ENCODE data around the gene OR2Z1.
"Not testable (repeated sequence)": the region's sequence is repeated elsewhere in the genome, so short reads cannot be mapped to it uniquely, and the experiment has no call there.

OR2Z1 gene

DNA sequence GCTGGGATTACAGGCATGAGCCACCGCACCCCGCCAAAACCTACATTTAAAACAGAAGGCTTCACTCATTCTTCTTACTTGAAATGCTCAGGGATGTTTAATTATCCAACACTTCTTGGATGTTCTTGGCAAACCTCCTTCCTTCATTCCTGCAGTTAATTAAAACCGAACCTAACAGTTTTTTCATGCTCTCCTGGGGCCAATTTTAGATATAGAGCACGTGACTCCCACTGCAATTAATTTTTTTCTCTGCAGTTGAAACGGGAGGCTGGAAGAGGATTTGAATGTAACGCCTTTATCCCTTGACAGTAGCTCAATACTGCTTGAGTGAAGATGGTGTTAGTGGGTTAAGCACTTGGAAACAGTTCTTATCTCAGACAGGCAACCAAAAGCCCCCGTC is 18.2 kb upstream of the OR2Z1 start:
- DNase-seq, result no peak

DNA sequence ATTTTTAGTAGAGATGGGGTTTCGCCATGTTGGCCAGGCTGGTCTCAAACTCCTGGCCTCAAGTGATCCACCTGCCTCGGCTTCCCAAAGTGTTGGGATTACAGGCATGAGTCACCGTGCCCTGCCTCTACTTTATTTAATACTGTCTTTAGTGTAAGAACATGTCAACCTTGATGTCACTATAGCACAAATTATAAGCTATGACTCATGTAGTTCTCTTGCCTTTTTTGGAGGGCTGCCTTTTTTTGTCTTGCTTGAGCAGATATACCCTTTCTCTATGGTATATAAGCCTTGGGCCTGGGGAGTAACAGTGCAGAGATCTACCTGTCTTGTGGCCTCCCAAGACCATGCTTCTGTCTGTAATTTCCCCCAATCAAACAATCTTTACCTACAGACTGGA is 16.1 kb upstream of the OR2Z1 start:
- DNase-seq, result not testable (repeated sequence)

DNA sequence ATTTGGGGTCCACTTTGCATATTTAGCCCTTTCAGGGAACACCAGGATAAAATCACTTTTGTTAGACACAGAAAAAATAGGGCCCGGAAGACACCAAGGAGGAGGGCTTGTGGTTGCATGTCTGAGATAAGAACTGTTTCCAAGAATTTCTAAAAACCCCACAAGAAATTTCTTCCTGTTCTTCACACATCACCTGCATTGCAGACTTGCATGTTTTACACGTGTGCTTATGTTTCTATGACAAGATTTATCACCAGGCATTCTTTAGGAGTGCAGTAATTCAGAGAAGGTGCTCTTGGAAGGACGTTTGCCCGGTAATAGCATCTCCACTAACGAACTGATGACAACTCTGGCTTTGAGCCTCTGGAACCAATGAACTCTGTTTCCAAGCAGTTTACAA is 15.7 kb upstream of the OR2Z1 start:
- DNase-seq, result no peak

DNA sequence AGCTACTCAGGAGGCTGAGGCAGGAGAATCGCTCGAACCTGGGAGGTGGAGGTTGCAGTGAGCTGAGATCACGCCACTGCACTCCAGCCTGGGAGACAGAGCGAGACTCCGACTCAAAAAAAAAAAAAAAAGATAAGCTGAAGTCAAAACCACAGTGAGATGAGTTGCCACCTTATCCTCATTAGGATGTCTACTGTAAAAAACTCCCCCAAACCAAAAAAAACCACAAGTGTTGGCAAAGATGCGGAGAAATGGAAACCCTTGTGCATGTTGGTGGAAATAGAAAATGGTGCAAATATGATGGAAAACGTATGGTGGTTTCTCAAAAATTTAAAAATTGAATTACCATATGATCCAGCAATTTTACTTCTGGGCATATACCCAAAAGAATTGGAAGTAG is 11.1 kb upstream of the OR2Z1 start:
- DNase-seq, result not testable (repeated sequence)

DNA sequence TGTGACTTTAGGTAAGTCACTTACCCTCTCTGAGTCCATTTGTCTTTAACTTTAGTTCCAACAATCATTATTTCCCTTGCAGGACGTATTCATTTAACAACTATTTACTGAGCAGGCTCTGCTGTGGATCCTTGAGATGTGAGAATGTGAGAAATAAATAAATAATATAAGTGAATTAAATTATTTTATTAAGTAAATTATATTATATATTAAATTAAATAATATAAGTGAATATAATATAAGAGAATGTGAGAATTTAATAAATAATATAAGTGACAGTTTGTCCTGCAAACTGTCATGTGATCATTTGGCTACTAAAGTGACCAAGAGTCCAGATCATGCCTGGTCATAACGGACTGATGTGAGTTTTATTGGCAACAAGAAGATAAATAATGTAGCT is 598 bp downstream of the OR2Z1 start:
- DNase-seq, result no peak

DNA sequence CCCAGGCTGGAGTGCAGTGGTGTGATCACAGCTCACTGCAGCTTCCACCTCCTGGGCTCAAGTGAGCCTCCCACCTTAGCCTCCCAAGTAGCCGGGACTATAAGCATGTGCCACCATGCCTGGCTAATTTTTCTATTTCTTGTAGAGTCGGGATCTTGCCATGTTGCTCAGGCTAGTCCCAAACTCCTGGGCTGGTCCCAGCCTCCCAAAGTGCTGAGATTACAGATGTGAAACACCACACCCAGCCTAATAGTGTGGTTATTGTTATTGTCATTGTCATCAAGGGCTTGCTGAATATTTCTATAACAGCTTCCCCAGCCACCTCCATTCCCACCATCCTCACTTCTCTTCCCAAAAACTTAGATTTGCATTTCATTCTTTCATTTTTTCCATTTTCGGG is 2.8 kb downstream of the OR2Z1 start:
- DNase-seq, result no peak

DNA sequence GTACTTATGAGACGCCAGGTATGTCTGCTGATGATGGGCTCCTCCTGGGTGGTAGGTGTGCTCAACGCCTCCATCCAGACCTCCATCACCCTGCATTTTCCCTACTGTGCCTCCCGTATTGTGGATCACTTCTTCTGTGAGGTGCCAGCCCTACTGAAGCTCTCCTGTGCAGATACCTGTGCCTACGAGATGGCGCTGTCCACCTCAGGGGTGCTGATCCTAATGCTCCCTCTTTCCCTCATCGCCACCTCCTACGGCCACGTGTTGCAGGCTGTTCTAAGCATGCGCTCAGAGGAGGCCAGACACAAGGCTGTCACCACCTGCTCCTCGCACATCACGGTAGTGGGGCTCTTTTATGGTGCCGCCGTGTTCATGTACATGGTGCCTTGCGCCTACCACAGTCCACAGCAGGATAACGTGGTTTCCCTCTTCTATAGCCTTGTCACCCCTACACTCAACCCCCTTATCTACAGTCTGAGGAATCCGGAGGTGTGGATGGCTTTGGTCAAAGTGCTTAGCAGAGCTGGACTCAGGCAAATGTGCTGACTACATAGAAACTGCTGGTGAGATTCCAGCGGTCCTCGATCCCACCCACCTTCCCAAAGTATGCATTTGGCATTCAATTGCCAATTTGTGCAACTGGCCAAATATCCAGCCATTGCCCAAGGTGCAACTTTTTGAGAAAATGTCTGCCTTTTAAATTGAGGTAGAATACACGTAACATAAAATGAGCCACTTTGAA is 10.2 kb downstream of the OR2Z1 start:
- DNase-seq, result no peak

DNA sequence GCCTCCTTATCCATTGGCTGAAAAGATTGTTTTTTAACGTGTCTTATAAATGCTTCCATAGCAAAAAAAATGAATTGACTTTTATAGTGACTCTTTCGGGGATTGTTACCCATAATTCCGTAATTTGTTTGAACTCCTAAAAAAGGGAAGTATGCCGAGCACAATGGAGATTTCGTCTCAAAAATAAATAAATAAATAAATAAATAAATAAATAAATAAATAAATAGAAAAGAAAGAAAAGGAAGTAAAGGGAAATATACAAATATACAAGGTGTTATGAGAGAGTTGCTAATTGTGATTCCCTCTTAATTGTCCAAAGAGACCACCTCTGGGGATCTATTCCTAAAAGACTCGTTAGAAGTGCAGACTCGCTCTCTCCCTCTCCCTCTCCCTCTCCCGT is 16.9 kb downstream of the OR2Z1 start:
- no peak for DNase-seq

DNA sequence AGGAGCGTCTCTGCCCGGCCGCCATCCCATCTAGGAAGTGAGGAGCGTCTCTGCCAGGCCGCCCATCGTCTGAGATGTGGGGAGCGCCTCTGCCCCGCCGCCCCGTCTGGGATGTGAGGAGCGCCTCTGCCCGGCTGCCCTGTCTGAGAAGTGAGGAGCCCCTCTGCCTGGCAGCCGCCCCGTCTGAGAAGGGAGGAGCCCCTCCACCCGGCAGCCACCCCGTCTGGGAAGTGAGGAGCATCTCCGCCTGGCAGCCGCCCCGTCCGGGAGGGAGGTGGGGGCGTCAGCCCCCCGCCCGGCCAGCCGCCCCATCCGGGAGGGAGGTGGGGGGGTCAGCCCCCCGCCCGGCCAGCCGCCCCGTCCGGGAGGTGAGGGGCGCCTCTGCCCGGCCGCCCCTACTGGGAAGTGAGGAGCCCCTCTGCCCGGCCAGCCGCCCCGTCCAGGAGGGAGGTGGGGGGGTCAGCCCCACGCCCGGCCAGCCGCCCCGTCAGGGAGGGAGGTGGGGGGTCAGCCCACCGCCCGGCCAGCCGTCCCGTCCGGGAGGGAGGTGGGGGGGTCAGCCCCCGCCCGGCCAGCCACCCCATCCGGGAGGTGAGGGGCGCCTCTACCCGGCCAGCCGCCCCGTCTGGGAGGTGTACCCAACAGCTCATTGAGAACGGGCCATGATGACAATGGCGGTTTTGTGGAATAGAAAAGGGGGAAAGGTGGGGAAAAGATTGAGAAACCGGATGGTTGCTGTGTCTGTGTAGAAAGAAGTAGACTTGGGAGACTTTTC is 18.0 kb downstream of the OR2Z1 start:
- not testable (repeated sequence) for DNase-seq

DNA sequence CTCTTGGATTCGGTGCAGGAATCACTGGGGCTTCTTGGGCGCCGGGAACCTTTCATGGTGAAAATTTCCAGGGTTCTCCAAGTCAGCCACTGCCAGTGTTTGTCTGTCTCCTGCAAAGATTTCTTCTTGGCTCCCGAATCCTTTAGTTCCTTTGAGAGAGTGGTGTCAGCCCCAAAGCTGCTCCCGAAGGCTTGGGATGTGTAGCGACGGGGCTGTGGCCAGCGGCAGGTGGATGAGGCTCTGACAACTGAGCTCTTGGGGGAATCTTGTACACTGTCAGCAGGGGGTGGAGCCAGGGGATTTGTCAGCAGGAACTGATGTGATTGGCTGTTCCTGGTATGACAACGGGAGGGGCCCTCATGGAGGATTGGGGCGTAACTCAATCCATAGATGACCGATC is 45.8 kb downstream of the OR2Z1 start:
- not testable (repeated sequence) for DNase-seq

DNA sequence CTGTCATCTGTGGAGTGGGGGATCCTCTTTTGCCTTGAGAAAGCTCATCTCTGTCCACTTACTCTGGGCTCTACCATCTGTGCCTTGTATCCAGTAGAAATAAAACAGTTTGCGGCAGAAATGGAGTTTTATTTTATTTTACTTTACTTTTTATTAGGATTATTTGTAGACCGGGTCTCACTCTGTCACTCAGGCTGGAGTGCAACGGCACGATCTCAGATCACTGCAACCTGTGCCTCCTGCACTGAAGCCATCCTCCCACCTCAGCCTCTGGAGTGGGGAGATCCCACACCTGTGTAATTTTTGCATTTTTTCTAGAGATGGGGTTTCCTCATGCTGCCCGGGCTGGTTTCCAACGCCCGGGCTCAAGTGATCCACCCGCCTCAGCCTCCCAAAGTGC is 47.8 kb downstream of the OR2Z1 start:
- DNase-seq, result not testable (repeated sequence)

DNA sequence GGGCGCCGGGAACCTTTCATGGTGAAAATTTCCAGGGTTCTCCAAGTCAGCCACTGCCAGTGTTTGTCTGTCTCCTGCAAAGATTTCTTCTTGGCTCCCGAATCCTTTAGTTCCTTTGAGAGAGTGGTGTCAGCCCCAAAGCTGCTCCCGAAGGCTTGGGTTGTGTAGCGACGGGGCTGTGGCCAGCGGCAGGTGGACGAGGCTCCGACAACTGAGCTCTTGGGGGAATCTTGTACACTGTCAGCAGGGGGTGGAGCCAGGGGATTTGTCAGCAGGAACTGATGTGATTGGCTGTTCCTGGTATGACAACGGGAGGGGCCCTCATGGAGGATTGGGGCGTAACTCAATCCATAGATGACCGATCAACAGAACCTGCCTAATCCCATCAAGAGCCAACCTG is 52.2 kb downstream of the OR2Z1 start:
- DNase-seq, result not testable (repeated sequence)
